SU-DHL-6 (cell line): ENCODE data around the gene EID2B.

ENCODE experiments used
- CTCF ChIP-seq: fragments of 200-600 bp; sonication (generic); IDR thresholded peaks from one replicate; pipeline ENCODE4 v1.5.1; 2017; ENCODE audit warnings: antibody characterized with exemption, mild to moderate bottlenecking, low read length, moderate library complexity; ENCODE audit not compliant: insufficient read depth, poor library complexity, severe bottlenecking
- EZH2phosphoT487 ChIP-seq: fragments of 200-600 bp; sonication (generic), shearing (Covaris generic); conservative IDR thresholded peaks from 2 replicates; pipeline ENCODE4 v1.6.1; 2018; ENCODE audit warnings: mild to moderate bottlenecking, antibody characterized with exemption, low read length, moderate library complexity, mixed read lengths

GRCh38 chr19:39489756-39490155 lies 42.9 kb downstream of the EID2B start:
- no peak for TF ChIP-seq CTCF
- TF ChIP-seq EZH2phosphoT487, result no peak
